Measurements from ENCODE around the gene SLC25A43.
"Not testable (repeated sequence)": the region's sequence is repeated elsewhere in the genome, so short reads cannot be mapped to it uniquely, and the experiment has no call there.

The SLC25A43 gene

DNA sequence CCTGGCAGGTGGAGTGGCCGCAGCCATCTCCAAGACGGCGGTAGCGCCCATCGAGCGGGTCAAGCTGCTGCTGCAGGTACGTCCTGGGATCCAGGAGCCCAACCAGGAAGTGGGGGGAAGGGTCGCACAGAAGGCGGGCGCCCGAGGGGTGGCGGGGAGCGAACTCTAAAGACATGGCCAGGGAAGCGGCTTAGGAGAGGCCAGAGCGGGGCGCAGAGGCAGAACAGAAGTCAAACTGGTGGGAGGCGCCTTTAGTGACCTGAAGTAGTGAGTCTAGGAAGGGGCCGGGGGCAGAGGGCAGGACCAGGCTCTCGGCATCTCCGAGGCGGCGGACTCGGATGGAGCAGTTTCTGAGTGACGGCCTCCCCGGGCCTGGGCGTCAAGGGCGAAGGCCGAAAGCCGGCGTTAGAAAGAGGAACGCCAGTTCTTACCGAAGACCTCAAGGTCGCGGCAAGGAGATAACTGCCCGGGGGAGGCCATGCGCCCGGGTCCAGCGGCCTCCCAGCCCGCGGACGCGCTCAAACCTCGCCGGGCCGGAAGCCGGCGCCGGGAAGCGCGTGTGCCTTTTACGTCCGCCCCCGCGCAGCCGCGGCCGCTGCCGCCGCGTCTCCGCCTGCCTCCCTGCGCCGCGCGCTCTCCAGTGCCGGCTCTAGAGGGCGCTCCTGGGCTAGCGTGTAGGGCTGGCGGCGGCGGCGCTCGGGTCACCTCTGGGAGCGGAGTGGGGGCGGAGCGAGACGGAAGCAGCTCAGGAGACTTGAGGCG, 69.6 kb downstream of the SLC25A43 start:
- DNase-seq, result peak; percentile 88 to 92

GRCh38 chrX:119469313-119469635, 70.1 kb downstream of the SLC25A43 start:
- no peak for DNase-seq

DNA sequence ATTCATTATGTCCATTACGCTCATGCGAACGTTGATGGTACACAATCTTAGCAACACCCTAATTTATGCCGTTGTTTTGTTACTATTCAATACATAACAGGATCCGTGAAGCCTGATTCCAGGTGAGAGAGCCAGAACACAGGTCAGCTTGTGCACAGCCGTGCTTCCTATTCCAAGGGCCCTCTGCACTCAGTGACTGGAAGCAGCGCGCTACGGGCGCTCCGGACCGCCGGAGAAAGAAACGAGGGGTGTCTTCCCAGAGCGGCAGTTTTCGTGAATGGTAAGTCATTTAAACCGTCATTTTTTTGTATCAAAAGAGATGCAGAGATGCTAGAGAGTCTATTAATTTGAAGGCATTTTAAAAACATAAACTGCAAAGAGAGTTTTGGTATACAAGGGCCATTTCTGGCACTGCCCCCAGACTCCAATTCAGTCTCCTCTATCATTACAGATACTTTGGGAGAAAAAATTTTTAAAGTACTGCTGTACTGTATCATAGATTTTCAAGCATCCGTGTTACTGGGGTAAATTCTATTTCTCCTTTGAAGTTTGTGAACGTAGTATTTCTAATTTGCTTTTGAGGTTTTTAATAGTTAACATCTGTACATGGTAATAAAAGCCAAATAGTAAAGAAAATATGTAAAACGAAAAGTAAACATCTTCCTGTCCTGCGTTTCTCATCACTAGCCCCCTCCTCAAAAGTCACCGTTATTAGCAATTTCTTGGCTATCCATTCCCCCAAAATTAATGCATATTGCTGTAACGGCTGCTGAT, 75.7 kb downstream of the SLC25A43 start:
- DNase-seq, result no peak

DNA sequence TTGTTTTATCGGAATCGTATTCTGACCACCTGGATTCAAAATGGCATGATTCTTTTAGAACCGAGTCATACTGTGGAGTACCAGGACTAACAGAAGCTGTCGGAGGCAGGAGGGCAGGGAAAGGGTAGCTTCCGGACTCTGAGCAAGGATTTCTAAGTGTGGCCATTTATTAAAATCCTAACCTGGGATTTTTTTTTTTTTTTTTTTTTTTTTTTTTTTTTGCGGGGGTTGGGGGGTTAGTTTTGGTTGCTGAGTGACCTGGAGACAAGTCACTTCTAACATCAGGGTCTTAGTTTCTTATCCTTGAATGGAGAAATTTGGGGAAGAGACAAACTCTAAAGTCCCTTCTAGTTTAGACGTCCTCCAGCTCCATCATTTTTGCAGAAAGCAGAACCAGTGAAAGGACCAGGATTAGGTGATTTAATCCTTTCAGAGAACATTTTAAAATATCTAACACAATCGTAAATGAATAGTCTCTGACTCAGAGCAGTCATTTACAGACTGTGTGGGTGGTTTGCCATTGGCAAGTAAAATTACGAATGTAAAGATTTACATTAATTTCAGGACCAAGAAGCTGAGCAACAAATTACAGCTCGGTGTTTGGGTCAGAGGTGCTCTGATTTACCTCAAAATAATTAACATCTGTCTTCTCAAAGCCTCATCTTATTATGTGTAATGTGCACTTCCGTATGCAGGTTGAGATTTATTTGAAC, 76.4 kb downstream of the SLC25A43 start:
- no peak for DNase-seq

GRCh38 chrX:119477812-119478232, 78.7 kb downstream of the SLC25A43 start:
- DNase-seq, result peak; percentile 63 to 75

- DNase-seq, result no peak
Observed at GRCh38 chrX:119478504-119478903, 79.4 kb downstream of the SLC25A43 start.

- DNase-seq, result no peak
Observed at GRCh38 chrX:119479845-119480244, 80.7 kb downstream of the SLC25A43 start.

GRCh38 chrX:119481323-119481801, 82.2 kb downstream of the SLC25A43 start:
- DNase-seq, result no peak

- DNase-seq, result no peak
Observed at GRCh38 chrX:119482041-119482440, 82.9 kb downstream of the SLC25A43 start.

DNA sequence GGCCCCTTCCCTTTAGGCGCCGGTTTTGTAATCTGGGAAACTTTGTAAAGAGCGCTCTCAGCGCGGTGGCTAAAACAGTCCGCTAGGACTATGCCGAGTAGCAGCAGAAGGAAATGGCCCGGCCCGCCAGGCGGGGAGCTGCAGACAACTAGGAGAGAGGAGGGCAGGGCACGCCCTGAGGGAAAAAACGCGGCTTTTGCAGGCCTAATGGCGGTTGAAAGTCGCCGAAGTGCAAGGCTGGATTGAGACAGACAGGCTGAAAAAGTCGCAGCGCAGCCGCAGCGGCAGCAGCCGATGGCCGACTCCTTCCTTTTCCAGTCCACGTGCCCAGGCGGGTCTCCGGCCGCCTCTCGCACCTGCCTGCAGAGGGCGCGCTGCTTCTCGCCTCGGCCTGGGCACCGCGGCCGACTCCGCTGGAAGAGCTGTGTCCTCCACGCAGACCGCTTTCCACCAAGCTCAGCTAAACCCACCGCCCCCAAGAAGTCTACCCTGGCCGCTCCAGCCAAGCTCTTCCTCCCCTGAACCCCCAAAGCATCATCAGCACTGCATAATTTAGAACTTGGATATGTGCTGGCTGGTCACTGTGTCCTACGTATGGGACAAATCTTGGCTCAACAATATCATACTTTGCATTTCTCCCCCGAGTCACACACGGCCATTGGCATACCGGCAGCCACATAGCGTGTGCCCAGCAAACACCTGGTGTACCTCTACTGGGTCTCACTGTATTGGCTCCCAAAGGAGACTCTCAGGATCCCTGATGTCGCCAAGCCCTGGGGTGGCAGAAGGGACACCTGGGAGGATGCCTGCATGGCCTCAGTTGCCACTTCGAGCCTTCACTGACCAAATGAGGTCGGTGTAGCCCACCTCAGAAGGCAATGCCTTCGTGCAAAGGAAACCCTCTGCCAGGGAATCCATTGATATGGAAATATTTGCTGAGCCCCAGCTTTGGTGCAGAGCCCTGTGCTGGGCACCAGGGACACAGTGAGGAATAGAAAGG, 83.6 kb downstream of the SLC25A43 start:
- peak; percentile 65 to 71 for DNase-seq

GRCh38 chrX:119486745-119487144, 87.6 kb downstream of the SLC25A43 start:
- DNase-seq, result no peak

GRCh38 chrX:119487766-119488165, 88.6 kb downstream of the SLC25A43 start:
- not testable (repeated sequence) for DNase-seq

- peak; percentile 41 to 47 for DNase-seq
Observed at GRCh38 chrX:119488749-119489148, 89.6 kb downstream of the SLC25A43 start.

DNA sequence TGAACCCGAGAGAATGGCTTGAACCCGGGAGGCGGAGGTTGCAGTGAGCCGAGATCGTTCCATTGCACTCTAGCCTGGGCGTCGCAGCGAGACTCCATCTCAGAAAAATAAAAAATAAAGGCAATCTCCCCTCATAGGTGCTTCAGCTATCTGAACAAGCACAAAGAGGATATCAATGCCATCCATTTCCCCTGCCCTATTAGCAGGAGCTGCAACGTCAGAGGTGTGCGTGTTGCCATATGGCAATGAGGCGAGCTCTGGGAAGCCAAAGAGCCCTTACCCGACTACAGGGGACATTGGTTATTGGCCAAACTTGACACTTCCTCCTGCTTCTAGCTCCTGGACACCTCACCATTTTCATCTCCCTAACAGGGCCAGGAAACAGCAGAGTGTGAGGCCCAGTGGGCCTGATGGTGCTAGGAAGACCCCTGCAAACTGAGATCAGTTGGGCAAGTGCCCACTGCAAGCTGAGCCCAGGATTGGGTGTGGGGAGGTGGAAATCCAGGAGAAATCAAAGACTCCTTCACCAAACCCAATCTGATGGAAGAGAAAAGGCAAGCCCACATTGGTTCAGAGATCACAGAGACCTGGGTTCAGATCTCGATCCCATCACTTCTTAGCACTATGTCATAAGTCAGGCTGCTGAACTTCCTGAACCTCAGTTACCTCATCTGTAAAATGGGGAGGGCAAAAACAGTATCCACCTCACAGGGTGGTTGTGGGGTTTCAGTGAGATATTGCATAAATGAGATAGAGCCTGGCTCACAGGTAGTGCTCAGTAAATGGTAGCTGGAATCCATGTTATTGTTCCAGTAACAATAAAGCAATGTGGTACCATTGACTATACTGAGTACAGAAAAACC, 90.3 kb downstream of the SLC25A43 start:
- DNase-seq, result no peak

- DNase-seq, result no peak
Observed at GRCh38 chrX:119492463-119492862, 93.3 kb downstream of the SLC25A43 start.

GRCh38 chrX:119493851-119494495, 94.8 kb downstream of the SLC25A43 start:
- not testable (repeated sequence) for DNase-seq

DNA sequence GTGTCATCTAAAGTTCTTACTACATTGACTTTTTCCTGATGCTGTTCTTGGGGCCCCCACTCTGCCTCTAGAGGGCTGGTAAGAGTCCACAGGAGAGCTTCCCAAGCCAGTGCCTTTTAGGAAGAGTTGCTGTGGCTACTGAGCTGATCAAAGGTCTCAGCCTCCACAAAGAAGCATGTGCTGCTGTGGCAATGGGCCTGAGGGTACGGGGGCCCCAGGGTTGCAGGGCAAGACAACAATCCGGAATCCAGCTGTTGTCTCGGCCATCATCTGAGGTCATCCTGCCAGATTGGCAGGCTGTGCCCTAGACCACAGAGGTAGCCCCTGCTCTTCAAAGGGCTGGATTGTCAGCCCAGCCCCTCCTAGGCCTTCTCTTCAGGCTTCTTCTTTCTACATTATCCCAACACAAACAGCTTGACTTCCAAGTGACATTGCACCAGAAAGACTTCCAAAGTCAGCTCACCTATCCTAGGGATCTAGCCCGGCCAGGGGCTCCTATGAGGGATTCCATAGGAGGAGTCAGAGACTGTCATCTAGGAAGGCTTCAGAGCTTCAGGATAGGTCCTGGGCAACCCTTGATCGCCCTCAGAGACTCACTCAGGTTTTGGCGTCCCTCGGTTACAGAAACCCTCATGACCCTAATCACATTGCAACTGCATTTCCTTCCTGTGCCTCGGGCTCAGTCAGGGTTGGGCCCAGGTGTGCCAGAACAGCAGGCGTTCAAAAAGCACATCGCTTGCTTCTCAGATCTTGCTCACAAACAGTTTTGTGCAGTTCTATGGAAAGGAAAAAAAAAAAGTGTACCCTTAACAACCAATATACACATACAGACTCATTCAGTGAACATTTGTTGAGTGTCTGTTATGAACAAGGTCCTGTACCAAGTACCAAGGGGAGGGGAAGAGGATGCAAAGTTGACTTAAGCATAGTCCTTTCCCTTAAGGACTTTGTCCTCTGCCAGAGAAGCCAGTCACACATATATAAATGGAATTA, 96.9 kb downstream of the SLC25A43 start:
- DNase-seq, result no peak

DNA sequence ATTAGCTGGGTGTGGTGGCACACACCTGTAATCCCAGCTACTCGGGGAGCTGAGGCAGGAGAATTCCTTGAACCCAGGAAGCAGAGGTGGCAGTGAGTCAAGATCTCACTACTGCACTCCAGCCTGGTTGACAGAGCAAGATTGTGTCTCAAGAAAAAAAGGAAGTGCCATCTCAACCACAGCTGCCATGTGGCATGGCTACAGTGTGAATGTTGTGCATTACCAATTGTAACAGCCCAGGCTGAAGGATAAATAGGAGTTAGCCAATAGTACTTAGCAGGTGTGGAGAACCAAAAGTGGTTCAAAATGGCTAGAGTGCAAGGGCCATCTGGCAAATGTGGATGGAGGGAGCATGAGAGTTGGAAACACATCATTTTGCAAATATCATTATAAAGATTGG, 98.0 kb downstream of the SLC25A43 start:
- DNase-seq, result peak; percentile 41 to 54
